ENCODE data around the gene KRT77. TPM values are rescaled to one million over a fixed set of nuclear protein-coding genes. Genes with fewer than 3 reads are reported as not detected.
A peak's percentile ranks its signal among the peaks of the same experiment; 100 is the strongest.

The KRT77 gene
- total and polyA plus RNA-seq, 7 donors: 0.01 TPM; not detected in 6

DNA sequence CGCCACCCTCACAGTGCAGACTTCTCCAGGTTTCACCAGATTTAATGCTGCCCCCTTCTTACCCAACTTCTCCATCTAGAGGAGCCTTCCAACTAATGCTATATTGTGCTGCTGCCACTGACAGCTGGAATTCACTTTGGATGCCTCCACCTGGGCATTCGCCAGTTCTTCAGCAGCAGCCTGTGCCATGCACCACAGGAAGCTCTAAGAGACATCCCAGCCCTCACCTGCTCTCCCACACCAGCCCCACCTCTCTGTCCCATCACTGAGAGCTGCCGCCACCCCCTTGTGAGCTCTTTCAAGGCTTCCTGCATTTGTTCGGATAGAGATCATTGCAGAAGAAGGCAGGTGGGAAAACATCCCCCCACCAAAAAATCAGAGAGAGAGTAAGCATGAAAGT, 46.7 kb downstream of the KRT77 start:
- intact Hi-C loops (cut with DNase I): no loop called here
- Histone ChIP-seq H3K27ac (no peak overlapping the region), H3K36me3 (no peaks in the 10 kb centered on the region), H3K4me1 (no peaks in the 10 kb centered on the region), H3K4me3 (no peak overlapping the region), H3K9me3 (no peaks in the 10 kb centered on the region), H3K27me3 (no peaks in the 10 kb centered on the region)
- no peak for TF ChIP-seq EP300 (IDR thresholded peaks at IDR 0.05)
- TF ChIP-seq, protein P1, sequence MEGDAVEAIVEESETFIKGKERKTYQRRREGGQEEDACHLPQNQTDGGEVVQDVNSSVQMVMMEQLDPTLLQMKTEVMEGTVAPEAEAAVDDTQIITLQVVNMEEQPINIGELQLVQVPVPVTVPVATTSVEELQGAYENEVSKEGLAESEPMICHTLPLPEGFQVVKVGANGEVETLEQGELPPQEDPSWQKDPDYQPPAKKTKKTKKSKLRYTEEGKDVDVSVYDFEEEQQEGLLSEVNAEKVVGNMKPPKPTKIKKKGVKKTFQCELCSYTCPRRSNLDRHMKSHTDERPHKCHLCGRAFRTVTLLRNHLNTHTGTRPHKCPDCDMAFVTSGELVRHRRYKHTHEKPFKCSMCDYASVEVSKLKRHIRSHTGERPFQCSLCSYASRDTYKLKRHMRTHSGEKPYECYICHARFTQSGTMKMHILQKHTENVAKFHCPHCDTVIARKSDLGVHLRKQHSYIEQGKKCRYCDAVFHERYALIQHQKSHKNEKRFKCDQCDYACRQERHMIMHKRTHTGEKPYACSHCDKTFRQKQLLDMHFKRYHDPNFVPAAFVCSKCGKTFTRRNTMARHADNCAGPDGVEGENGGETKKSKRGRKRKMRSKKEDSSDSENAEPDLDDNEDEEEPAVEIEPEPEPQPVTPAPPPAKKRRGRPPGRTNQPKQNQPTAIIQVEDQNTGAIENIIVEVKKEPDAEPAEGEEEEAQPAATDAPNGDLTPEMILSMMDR (IDR thresholded peaks at IDR 0.05): no peak
- TF ChIP-seq POLR2A (IDR thresholded peaks at IDR 0.05): no peak
- TF ChIP-seq POLR2AphosphoS5 (IDR thresholded peaks at IDR 0.05): no peak
- no peak for DNase-seq
- 64 to 88% methylated on average over 4 of the region's 4 CpGs for WGBS, 2 donors

DNA sequence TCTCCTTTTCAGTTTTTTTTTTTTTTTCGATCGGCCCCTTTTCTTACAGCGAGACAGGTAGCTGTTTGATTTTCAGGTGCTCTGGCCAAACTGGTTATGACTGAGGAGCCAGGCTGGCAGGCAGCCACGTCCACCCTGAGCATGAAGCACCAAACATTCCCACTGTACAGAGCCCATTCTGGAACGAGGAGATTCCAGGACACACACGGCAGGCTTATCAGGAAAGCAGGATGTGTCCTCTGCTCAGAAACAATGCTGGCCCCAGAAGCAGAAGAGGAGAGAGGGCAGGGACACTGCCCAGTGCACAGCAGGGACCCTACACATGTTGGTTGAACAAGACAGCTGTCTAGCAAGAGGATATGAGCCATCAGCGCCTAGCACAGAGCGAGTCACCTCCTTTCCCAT, 47.6 kb downstream of the KRT77 start:
- 43 to 71% methylated on average over 8 of the region's 8 CpGs for WGBS, 2 donors
- Histone ChIP-seq H3K27ac (no peak overlapping the region), H3K4me3 (no peak overlapping the region), H3K9me3 (no peaks in the 10 kb centered on the region), H3K4me1 (peaks cover 0 to 7% (median 6%) of the 10 kb centered on the region in 4 donors), H3K36me3 (no peaks in the 10 kb centered on the region), H3K27me3 (no peaks in the 10 kb centered on the region)
- TF ChIP-seq POLR2AphosphoS5 (IDR thresholded peaks at IDR 0.05): no peak
- TF ChIP-seq EP300 (IDR thresholded peaks at IDR 0.05): no peak
- TF ChIP-seq, protein P1 (IDR thresholded peaks at IDR 0.05): no peak
- no peak for TF ChIP-seq POLR2A (IDR thresholded peaks at IDR 0.05)
- no peak for DNase-seq
- intact Hi-C loops (cut with DNase I): no loop called here

DNA sequence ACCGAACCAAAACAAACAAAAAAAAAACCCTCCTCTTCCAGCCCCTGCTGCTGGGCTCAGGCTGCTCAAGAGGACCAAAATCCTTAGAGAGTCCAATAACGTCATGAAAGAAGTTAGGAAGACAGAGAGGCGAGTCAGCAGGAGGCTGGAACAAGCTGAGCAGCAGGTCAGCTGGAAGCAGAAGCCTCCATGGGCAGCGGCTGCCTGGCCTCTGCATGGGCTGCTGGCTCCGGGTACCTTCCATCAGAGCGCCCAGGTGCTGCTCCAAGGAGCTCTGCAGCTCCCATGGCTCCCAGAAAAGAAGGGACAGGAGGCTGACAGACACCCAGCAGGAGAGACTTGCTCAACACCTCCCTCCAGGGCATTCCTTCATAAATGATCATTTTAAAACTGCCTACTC, 48.1 kb downstream of the KRT77 start:
- no peak for DNase-seq
- H3K9me3 ChIP-seq: no peaks in the 10 kb centered on the region
- H3K27me3 ChIP-seq: no peaks in the 10 kb centered on the region
- H3K4me3 ChIP-seq: no peak overlapping the region
- H3K4me1 ChIP-seq: peaks cover 0 to 12% (median 10%) of the 10 kb centered on the region in 4 donors
- 50 to 77% methylated on average over 6 of the region's 6 CpGs for WGBS, 2 donors
- intact Hi-C loops (cut with DNase I): no loop called here
- no peak overlapping the region for H3K27ac ChIP-seq
- no peaks in the 10 kb centered on the region for H3K36me3 ChIP-seq
- TF ChIP-seq EP300 (IDR thresholded peaks at IDR 0.05) (no peak), POLR2AphosphoS5 (IDR thresholded peaks at IDR 0.05) (no peak), POLR2A (IDR thresholded peaks at IDR 0.05) (no peak)
- TF ChIP-seq, protein P1 (IDR thresholded peaks at IDR 0.05): no peak

DNA sequence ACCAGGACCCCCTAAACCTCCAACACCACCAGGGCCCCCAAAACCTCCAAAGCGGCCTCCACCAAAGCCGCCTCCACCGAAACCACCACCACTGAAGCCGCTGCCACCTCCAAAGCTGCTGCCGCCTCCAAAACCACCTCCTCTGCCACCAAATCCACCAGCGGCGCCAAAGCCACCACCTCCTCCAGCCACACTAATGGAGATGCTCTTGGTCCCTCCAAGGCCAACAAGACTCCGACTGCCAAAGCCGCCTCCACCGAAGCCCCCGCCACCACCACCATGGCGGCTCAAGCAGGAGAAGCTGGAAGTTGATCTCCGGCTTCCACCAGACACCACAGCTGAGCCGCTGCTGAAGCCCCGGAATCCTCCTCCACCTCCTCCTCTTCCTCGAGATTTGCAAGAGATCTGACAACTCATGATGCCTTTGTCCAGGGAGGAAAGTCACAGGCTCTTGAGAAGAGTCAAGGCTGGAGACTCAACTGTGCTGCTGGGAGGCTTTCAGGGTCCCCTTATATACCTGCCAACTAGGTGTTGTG, 51.5 kb downstream of the KRT77 start, which contains the start of gene KRT2:
KRT2 (minus strand) TSS at position 486 of the 536 bp plus-strand sequence; CDS start at position 417, 69 bp downstream.
- Histone ChIP-seq H3K27ac (peak within 1 kb of the TSS in 2 of 4 donors; percentile 41 to 48), H3K9me3 (no peaks in the 10 kb centered on the region), H3K27me3 (no peaks in the 10 kb centered on the region), H3K4me1 (peaks cover 0 to 14% (median 12%) of the 10 kb centered on the region in 4 donors), H3K4me3 (peak within 1 kb of the TSS in 1 of 4 donors; percentile 25), H3K36me3 (no peaks in the 10 kb centered on the region)
- intact Hi-C loops (cut with DNase I): no loop called here
- 97% methylated on average over 16 of the region's 16 CpGs for WGBS, 2 donors
- DNase-seq: no peak
- TF ChIP-seq, protein P1 (IDR thresholded peaks at IDR 0.05): no peak

Measured in sigmoid colon (tissue), 7 donors.